HK-2 (cell line): ENCODE measurements around the gene AGPAT2.

ENCODE experiments used
- DNase-seq: peaks from one replicate; pipeline ENCODE4 v3.0.0-alpha.2; 2018; ENCODE audit not compliant: unreplicated experiment

The AGPAT2 gene

GRCh38 chr9:136661641-136662325, 25.5 kb downstream of the AGPAT2 start:
- DNase-seq: no peak

- DNase-seq: no peak
These were observed 26.2 kb downstream of the AGPAT2 start for GRCh38 chr9:136660971-136661550.

GRCh38 chr9:136659861-136660784, 27.1 kb downstream of the AGPAT2 start:
- DNase-seq: no peak

GRCh38 chr9:136658849-136659535, 28.3 kb downstream of the AGPAT2 start:
- no peak for DNase-seq

- no peak for DNase-seq
These were observed 29.0 kb downstream of the AGPAT2 start for GRCh38 chr9:136657974-136658848.

GRCh38 chr9:136656795-136657611, 30.3 kb downstream of the AGPAT2 start:
- DNase-seq: no peak

GRCh38 chr9:136656183-136656738, 31.0 kb downstream of the AGPAT2 start:
- no peak for DNase-seq

GRCh38 chr9:136655536-136656182, 31.6 kb downstream of the AGPAT2 start:
- no peak for DNase-seq

GRCh38 chr9:136654820-136655535, 32.3 kb downstream of the AGPAT2 start:
- DNase-seq: no peak

- DNase-seq: no peak
These were observed 33.8 kb downstream of the AGPAT2 start for GRCh38 chr9:136653323-136654079.

- DNase-seq: no peak
These were observed 35.4 kb downstream of the AGPAT2 start for GRCh38 chr9:136651860-136652259.

GRCh38 chr9:136650648-136651047, 36.6 kb downstream of the AGPAT2 start:
- DNase-seq: no peak

GRCh38 chr9:136650021-136650420, 37.2 kb downstream of the AGPAT2 start:
- DNase-seq: no peak

- no peak for DNase-seq
These were observed 38.5 kb downstream of the AGPAT2 start for GRCh38 chr9:136648751-136649150.

- DNase-seq: no peak
These were observed 40.2 kb downstream of the AGPAT2 start for GRCh38 chr9:136646827-136647711.

- DNase-seq: no peak
These were observed 41.1 kb downstream of the AGPAT2 start for GRCh38 chr9:136645903-136646754.
